ENCODE data around the gene ITPR3. TPM values are rescaled to one million over a fixed set of nuclear protein-coding genes. Genes with fewer than 3 reads are reported as not detected.

Gene ITPR3
- total and polyA plus RNA-seq, 3 donors from 2014 or later: 58.2 to 146 (median 80.3) TPM

DNA sequence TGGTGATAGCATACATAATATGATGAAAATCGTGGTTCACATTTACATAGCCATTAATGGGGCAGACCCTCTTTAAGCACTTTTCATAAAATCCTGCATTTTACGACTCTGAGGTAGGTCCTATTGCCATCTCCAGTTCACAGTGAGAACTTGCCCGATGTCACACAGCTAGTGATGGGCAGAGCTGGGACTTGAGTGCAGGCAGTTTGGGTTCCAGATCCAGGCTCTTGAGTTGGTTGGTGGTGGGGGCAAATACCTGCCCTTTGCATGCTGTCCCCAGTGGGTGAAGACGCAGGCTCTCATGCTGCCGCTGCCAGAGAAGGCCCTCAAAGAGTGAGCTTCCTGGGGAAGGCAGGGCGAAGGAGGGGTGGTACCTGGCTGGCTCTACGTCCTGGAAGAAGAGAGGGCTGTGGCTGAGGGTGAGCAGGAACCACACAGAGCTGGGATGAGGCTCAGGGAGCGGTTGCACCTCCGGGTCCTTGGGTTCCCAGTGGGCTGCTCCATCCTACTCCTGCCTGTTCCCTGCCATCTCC lies 34.9 kb upstream of the ITPR3 start:
- Histone ChIP-seq H3K9me3 (no peaks in the 10 kb centered on the region), H3K27me3 (no peaks in the 10 kb centered on the region), H3K36me3 (ENCODE audit: low read depth, missing control alignments) (no peaks in the 10 kb centered on the region), H3K27ac (no peak overlapping the region), H3K4me3 (no peak overlapping the region), H3K4me1 (peaks cover 32% of the 10 kb centered on the region)
- 71 to 82% methylated on average over 7 to 9 of the region's 9 CpGs for WGBS, 2 donors
- no peak for DNase-seq
- intact Hi-C loops (cut with DNase I; ENCODE audit: low total_unique reads): loop anchor here (10.0 kb wide), 1 partner anchor 569 kb away; no protein-coding TSS in a partner anchor
- TF ChIP-seq POLR2A (IDR thresholded peaks at IDR 0.05): no peak
- TF ChIP-seq, protein P1, sequence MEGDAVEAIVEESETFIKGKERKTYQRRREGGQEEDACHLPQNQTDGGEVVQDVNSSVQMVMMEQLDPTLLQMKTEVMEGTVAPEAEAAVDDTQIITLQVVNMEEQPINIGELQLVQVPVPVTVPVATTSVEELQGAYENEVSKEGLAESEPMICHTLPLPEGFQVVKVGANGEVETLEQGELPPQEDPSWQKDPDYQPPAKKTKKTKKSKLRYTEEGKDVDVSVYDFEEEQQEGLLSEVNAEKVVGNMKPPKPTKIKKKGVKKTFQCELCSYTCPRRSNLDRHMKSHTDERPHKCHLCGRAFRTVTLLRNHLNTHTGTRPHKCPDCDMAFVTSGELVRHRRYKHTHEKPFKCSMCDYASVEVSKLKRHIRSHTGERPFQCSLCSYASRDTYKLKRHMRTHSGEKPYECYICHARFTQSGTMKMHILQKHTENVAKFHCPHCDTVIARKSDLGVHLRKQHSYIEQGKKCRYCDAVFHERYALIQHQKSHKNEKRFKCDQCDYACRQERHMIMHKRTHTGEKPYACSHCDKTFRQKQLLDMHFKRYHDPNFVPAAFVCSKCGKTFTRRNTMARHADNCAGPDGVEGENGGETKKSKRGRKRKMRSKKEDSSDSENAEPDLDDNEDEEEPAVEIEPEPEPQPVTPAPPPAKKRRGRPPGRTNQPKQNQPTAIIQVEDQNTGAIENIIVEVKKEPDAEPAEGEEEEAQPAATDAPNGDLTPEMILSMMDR (IDR thresholded peaks at IDR 0.05): no peak

DNA sequence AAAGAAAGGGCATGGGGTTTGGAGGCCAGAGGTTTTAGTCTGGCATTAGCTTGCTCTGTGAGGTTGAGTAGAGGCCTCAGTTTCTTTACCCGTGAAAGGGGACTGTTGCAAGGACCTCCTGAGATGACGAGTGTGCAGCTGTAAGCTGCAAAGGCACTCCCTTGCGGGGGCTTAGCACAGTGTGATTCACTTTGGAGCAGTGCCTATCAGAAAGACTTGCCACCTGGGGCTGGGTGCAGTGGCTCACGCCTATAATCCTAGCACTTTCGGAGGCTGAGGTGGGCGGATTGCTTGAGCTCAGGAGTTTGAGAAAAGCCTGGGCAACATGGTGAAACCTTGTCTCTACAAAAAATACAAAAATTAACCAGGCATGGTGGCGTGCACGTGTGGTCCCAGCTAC lies 33.6 kb upstream of the ITPR3 start:
- no peak for DNase-seq
- TF ChIP-seq POLR2A (IDR thresholded peaks at IDR 0.05): no peak
- TF ChIP-seq, protein P1 (IDR thresholded peaks at IDR 0.05): no peak
- Histone ChIP-seq H3K4me1 (peaks cover 35% of the 10 kb centered on the region), H3K4me3 (no peak overlapping the region), H3K36me3 (ENCODE audit: low read depth, missing control alignments) (no peaks in the 10 kb centered on the region), H3K27ac (no peak overlapping the region), H3K9me3 (no peaks in the 10 kb centered on the region), H3K27me3 (no peaks in the 10 kb centered on the region)
- 67 to 84% methylated on average over 7 to 8 of the region's 8 CpGs for WGBS, 2 donors
- intact Hi-C loops (cut with DNase I; ENCODE audit: low total_unique reads): loop anchor here (10.0 kb wide), 1 partner anchor 567 kb away; no protein-coding TSS in a partner anchor

DNA sequence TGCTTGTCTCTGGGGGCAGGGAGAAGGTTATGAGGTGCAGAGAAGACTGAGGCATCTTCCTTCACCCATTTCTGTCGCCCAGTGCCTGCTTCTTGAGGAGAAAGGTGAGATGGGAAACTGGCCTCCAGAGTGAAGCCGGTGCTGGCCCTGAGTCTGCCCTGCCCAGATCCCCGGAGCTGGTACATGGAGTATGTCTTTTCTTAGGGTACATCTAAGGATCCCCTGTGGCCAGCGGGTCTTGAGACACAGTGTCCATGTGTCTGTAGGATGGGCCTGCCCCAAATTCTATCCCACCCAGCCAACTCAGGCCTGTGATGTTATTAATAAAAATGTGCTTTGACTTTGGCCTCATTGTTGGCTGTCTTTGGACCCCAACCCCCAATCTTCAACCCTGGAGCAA lies 32.2 kb upstream of the ITPR3 start:
- Histone ChIP-seq H3K4me1 (peaks cover 41% of the 10 kb centered on the region), H3K27ac (no peak overlapping the region)
- DNase-seq: no peak

DNA sequence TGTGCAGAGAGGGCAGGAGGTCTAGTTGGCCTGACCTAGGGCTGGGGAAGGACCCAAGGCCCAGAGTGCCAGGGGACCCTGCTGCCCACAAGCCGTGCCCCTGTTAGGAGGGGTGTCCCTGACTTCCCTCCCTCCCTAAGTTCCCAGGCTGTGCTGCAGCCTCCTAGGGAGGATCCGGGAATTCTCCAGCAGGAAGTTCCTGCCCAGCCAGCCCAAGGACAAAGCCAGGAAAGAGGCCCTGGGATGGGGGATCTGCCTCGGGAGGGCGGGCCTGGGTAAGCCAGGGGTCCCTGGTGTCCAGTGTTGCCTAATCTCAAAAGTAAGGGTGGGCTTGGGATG lies 31.8 kb upstream of the ITPR3 start:
- TF ChIP-seq, protein P1 (IDR thresholded peaks at IDR 0.05): no peak
- TF ChIP-seq POLR2A (IDR thresholded peaks at IDR 0.05): no peak
- Histone ChIP-seq H3K4me3 (no peak overlapping the region), H3K36me3 (ENCODE audit: low read depth, missing control alignments) (no peaks in the 10 kb centered on the region), H3K4me1 (peaks cover 41% of the 10 kb centered on the region), H3K27ac (peak overlapping the region; percentile 80 to 87), H3K27me3 (no peaks in the 10 kb centered on the region), H3K9me3 (no peaks in the 10 kb centered on the region)
- DNase-seq: no peak
- WGBS, 2 donors: 44 to 49% methylated on average over 4 of the region's 4 CpGs
- intact Hi-C loops (cut with DNase I; ENCODE audit: low total_unique reads): loop anchor here (10.0 kb wide), 1 partner anchor 565 kb away; no protein-coding TSS in a partner anchor

More for the DNA sequence above, 32.2 kb upstream of the ITPR3 start:
- no peaks in the 10 kb centered on the region for H3K9me3 ChIP-seq
- TF ChIP-seq, protein P1 (IDR thresholded peaks at IDR 0.05): no peak
- no peak for TF ChIP-seq POLR2A (IDR thresholded peaks at IDR 0.05)
- WGBS, 2 donors: 82% methylated on average over 4 of the region's 4 CpGs
- H3K4me3 ChIP-seq: no peak overlapping the region
- intact Hi-C loops (cut with DNase I; ENCODE audit: low total_unique reads): loop anchor here (10.0 kb wide), 1 partner anchor 566 kb away; no protein-coding TSS in a partner anchor
- H3K27me3 ChIP-seq: no peaks in the 10 kb centered on the region
- H3K36me3 ChIP-seq (ENCODE audit: low read depth, missing control alignments): no peaks in the 10 kb centered on the region
